Breast epithelium (tissue), 3 donors: ENCODE results near the gene PTPN21.

Experiments used
- CTCF ChIP-seq, 3 donors: fragments of 450-650 bp; IDR thresholded peaks; one replicate each; pipeline ENCODE4 v1.5.1; 2016 to 2017; ENCODE audit warnings: antibody characterized with exemption in 3 of 3, mild to moderate bottlenecking in 3 of 3, moderate library complexity in 3 of 3
- POLR2AphosphoS5 ChIP-seq, 3 donors: sonication (generic); formaldehyde crosslinking; IDR thresholded peaks; one replicate each; pipeline ENCODE4 v1.6.1; 2017; ENCODE audit warnings: antibody characterized with exemption in 3 of 3

GRCh38 chr14:88504602-88505001 lies 50.2 kb downstream of the PTPN21 start:
- TF ChIP-seq CTCF (IDR thresholded peaks at IDR 0.05) (no peak), POLR2AphosphoS5 (IDR thresholded peaks at IDR 0.05) (no peak)
